NCI-H146 (cell line): ENCODE data around the gene VMP1.
A peak's percentile ranks its signal among the peaks of the same experiment; 100 is the strongest.
"Not testable (repeated sequence)": the region's sequence is repeated elsewhere in the genome, so short reads cannot be mapped to it uniquely, and the experiment has no call there.

Experiments
- DNase-seq: peaks from one replicate; lab custom pipeline; 2025; lab: John Stamatoyannopoulos, UW

VMP1 gene

GRCh38 chr17:59779521-59779920 is 72.1 kb downstream of the VMP1 start:
- no peak for DNase-seq

GRCh38 chr17:59780548-59780947 is 73.1 kb downstream of the VMP1 start:
- DNase-seq, result not testable (repeated sequence)

GRCh38 chr17:59783221-59784047 is 76.0 kb downstream of the VMP1 start:
- DNase-seq, result no peak

- DNase-seq, result no peak
Observed at GRCh38 chr17:59785091-59785799, 77.8 kb downstream of the VMP1 start.

DNA sequence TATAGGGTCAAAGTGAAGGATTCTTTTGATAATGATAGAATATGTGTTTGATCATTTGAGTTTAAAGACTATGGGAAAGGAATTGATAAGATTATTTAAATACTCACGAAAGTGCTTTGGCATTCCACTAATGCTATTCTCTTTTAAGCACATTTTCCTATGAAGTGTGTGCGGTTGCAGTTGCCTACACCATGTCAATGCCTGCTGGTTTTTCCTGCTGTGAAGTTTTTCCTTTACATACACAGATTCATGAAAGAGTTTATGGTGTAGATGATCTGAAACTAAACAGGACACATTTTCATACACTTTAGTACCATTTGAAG is 78.7 kb downstream of the VMP1 start:
- no peak for DNase-seq

GRCh38 chr17:59786536-59787319 is 79.3 kb downstream of the VMP1 start:
- DNase-seq, result peak; percentile 20

GRCh38 chr17:59789849-59790248 is 82.4 kb downstream of the VMP1 start:
- not testable (repeated sequence) for DNase-seq

GRCh38 chr17:59790418-59790817 is 83.0 kb downstream of the VMP1 start:
- DNase-seq, result not testable (repeated sequence)

DNA sequence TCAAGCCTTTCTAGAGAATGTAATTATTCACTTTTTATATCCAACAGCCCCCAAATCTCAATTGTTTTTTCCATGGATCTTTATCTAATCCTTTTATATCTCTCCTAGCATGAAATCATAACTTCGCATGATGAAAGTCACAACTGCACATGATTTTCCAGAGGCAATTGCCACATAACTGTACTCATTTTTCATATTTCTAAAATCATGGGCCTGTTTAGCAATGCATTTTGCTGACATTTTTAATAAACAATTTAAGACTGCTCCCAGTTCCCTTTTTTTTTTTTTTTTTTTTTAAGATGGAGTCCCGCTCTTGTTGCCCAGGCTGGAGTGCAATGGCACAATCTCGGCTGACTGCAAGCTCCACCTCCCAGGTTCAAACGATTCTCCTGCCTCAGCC is 83.5 kb downstream of the VMP1 start:
- DNase-seq, result no peak

DNA sequence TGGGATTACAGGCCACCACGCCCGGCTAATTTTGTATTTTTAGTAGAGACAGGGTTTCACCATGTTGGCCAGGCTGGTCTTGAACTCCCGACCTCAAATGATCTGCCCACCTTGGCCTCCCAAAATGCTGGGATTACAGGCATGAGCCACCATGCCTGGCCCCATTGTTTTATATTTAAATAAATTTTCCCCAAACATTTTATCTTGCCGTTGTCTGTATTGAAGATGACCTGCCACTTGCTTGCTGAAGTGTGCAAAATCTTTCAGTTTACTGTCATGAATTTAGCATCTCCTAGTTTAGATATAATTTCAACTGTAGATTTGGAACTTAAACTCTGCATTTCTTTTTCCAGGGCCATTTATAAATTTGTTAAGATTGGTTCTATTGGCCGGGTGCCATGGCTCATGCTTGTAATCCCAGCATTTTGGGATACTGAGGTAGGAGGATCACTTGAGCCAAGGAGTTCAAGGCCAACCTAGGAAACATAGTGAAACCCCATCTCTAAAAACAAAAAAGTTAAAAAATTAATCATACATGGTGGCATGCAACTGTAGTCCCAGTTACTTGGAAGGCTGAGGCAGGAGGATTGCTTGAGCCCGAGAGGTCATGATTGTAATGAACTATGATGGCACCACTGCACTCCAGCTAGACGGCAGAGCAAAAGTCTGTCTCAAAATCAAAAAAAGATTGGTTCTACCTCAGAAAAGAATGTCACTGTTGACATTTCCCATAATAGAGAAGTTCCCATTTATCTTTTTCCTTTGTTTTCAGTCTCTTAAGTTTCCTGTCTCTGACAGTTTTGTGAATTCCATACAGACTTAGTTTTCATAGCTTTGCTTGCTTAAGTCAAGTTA is 84.4 kb downstream of the VMP1 start:
- no peak for DNase-seq

DNA sequence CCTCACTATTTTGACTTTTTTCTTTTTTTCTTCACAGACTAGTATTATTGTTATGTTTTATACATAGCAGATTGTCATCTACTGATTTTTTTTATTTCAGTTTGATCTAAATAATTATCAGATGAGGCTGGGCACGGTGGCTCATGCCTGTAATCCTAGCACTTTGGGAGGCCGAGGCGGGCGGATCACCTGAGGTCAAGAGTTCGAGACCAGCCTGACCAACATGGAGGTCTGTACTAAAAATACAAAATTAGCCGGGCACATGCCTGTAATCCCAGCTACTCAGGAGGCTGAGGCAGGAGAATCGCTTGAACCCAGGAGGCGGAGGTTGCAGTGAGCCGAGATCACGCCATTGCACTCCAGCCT is 85.0 kb downstream of the VMP1 start:
- DNase-seq, result not testable (repeated sequence)

DNA sequence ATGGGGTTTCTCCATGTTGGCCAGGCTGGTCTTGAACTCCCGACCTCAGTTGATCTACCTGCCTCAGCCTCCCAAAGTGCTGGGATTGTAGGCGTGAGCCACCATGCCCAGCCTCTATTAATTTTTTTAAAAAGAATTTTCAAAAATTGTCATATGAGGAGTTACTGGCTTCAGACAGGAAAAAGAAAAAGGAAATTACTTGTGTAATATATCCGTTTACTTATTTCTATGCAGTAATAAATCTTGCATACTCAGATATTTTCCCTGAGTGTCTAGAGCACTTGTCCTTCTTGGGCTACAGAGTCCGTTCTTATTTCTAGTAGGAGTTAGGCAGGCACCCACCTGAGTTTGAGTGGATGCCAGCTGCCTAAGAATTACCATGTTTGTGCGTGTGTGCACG is 85.8 kb downstream of the VMP1 start:
- no peak for DNase-seq

DNA sequence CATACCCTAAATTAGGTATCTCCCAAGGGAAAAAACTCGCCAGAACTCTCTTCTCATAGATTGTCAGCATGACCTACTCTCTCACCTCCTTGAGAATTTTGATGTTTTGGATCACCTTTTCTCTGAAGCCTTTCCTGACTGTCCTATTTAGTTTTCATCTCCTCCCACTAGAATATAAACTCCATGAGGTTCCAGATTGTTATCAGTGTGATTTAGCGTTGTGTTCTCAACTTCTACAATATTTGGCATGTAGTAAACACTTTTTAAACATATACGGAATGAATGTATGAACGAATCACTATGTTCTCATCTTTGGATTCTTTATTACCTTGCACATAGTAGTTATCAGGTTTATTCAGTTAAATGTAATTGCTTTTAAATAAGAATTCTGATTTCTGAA is 88.7 kb downstream of the VMP1 start:
- DNase-seq, result no peak

DNA sequence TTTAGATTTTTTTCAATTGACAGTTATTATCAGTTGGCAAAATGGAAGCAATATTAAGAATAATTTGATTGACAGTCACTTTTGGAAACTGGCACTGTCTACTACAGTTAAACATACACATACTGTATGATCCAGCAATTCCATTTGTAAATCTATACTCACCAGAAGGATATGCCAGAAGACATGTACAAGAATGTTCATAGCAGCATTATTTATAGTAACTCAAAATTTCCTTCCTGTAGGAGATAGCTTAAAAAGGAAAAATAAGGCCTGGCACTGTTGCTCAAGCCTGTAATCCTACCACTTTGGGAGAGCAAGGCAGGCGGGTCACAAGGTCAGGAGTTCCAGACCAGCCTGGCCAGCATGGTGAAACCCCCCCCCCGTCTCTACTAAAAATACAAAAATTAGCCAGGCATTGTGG is 89.3 kb downstream of the VMP1 start:
- DNase-seq, result no peak

DNA sequence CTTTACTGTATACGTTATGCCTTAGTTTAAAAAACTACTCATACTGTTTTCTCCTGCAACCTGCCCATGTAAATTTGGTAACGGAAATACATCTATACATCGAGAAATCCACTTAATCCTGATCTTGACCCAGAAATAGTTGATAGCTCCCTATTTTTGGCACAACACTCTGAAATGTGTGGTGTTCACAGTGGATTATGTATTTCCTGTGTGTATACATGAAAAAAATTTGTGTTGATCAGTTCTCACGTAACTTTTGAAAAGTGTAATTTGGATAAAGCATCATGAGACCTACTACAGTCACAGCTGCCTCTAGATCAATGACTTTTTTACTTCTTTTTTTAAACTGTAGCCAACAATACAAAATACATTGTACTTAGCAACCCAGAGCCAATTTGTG is 90.7 kb downstream of the VMP1 start:
- DNase-seq, result no peak

- DNase-seq, result no peak
Observed at GRCh38 chr17:59800530-59800942, 93.1 kb downstream of the VMP1 start.

- DNase-seq, result no peak
Observed at GRCh38 chr17:59802160-59802559, 94.7 kb downstream of the VMP1 start.

DNA sequence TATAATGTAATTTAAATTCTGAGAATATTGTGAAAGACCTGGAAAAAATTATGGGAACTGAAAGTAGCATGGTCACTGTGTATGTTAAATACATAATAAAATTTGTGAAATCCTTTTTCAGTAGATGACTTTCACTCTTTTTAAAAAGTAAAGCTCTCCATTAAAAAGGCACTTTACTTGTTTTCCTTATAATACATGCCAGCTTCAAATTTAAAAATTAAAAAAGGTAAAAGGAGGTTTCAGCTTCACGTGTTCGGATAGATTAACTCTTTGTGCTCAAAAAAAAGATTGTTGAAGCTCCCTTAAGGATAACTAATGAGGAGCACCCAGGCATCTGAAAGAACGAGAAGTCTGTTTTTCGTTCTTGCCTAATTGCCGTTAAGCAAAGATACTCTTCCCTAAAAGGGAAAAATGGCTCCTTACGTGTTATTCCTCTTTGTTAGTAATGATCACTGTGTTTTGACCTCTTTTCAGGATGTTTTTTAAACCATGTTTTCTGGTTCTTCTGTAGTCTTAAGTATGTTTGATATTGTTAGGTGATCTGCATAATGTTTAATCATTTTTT is 97.5 kb downstream of the VMP1 start:
- peak; percentile 9 for DNase-seq

GRCh38 chr17:59806322-59806721 is 98.9 kb downstream of the VMP1 start:
- DNase-seq, result not testable (repeated sequence)

DNA sequence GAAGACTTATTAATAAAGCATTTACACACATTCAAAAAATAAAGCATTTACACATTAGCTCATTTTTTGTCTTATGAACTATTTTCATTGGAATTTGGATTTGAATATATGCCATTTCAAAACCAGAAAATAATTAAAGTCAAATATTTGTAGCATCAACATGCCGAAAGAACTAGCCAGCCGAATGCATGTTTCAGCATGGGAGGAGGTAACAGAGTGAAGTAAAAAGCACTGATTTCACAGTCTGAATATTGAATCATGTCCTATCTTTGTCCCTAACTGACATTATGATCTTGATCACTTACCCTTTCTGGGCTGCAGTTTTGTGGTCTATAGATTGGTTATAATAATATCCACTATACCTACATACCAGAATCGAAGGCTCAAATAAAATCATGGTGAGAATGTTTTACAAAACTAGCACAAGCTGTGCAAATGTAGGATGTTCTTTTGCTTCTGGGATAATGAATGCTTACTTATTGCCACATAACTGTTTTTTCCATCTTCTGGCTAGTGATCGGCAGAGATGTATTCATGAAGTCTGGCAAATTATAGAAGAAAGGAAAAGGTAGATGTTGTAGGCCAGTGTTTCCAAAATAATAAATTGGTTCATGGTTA is 100.5 kb downstream of the VMP1 start:
- DNase-seq, result no peak

DNA sequence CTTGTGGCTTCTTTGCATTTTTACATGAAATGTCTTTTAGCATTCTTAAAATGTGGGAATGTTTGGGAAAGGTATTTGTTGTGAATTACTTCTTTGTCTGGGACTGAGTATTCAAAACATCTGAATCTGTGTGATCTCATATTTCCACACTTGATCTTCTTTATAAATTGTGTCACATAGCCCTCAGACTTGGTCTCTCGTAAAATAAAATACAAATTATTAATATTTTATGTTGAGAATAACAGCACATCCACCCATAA is 103.4 kb downstream of the VMP1 start:
- DNase-seq, result no peak
